Activated gamma-delta T cell treated with Interleukin-2 at 50 U/mL for 16 hours (primary cell): ENCODE data around the gene PAQR7.
A peak's percentile ranks its signal among the peaks of the same experiment; 100 is the strongest.
"Not testable (repeated sequence)": the region's sequence is repeated elsewhere in the genome, so short reads cannot be mapped to it uniquely, and the experiment has no call there.

Experiments
- DNase-seq: peaks from one replicate; pipeline ENCODE4 v3.0.0-alpha.2; 2020

PAQR7 gene

DNA sequence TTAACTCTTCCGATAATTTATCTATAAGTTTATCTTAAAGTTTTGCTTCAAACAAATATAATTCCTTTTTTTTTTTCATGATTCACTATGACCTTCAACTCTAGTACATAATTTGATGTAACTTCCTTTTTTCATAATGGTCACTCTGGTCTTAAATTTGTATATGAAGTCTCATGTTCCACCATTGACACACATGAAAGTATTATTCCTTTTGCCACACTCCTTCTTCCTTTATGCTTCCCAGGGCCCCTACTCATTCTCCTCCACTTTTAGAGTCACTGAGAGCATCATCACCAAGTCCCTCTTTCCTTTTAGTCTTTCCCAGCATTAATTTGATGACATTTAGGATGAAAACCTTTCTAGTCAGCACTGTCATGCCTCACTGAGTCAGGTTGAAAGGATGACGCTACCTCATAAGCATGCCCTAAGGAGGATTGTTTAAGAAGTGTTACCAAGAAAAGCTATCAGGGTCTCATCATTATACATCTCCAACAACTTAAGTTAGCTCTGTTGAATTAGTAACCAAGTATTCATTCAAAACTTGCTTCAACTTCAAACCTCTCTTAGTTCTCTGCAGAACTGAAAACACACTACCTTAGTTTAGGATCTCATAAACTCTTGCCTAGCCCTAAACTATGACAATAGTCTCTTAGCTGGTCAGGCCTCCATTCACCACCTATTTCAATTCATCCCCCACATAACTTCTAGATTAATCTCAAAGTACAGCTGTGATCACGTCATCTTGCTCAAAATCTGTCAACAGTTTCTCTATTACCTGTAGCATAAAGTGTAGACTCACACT is 30.8 kb downstream of the PAQR7 start:
- DNase-seq = no peak

DNA sequence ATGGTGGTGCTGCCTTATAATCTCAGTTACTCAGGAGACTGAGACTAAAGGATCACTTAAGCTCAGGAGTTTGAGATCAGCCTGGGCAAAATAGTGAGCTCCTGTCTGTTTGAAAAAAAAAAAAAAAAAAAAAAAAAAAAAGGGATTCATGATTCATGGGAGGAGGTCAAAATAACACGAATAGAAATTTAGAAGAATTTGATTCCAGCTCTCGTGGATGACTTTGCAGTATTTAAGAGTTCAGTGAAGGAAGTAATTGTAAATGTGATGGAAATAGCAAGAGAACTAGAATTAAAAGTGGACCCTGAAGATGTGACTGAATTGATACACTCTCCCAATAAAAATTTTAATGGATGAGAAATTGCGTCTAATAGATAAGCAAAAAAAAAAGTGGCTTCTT is 32.0 kb downstream of the PAQR7 start:
- DNase-seq = no peak

DNA sequence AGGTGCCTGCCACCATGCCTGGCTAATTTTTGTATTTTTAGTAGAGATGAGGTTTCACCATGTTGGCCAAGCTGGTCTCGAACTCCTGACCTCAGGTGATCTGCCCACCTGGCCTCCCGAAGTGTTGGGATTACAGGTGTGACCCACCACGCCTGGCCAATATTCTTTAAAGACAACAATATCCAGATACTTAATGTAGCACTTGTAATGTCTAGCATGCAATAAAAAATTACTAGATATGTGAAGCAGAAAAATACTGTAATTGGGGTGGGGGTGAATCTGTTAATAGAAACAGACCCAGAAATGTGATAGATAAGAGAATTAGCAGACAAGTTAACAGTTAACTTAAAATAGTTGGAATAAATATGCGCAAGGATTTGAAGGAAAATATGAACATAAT is 35.7 kb downstream of the PAQR7 start:
- DNase-seq = not testable (repeated sequence)

DNA sequence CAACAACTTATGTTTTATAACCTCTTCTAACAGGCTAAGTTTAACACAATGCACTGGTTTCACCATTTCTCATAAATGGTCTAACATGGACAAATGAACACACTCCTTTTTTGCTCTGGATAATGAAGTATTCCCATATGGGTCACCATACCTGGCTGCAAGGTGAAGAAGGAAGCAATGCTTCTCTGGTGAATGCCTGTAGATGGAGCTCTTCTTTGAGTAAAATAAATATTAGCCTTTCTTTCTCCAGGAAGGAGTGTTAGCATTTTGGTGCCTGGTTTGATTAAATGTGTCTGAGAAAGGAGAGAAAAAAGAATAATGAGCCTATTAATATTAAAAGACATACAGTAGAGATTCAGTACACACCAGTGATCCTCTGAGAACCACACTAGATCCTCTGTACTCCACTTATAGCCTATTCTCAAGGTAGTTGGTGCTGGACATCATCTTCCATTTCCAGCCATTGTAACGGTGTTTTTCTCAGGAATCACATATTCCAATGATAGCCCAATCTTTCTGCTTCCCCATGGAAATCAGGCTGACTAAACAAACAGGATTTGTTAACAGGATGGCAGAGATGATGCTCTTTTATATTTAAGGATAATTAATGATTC is 38.1 kb downstream of the PAQR7 start:
- no peak for DNase-seq

GRCh38 chr1:25836695-25837094 is 38.8 kb downstream of the PAQR7 start:
- DNase-seq = no peak

- no peak for DNase-seq
Observed at GRCh38 chr1:25834894-25835293, 40.6 kb downstream of the PAQR7 start.

GRCh38 chr1:25833158-25833557 is 42.4 kb downstream of the PAQR7 start:
- DNase-seq = no peak

- DNase-seq = no peak
Observed at GRCh38 chr1:25832336-25833037, 43.0 kb downstream of the PAQR7 start.

DNA sequence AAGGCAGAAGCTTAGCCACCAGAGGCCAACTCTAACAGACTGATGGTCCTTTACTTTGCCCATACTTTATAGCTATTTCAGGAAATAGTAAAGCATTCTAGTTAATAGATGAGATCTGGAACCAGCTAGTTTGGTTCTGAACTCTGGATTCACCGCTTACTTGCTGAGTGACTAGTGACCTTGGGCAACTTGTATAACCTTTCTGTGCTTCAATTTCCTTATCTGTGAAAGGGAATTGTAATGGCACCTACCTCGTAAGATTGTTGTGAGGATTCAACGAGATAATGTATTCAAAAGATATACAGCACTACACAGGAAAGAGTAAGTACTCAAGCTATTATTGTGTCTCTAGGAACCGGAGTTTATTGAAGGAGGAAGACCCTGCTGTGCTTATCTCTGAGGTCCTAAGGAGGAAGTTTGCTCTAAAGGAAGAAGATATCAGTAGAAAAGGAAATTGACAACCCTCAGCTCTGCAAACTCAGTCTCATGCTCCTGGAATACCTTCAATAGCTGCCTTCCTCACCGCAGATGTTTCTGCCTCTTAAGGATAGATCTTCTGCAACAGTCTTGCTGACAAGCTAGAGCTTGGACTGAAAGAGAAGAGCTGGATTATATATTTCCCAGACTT is 43.8 kb downstream of the PAQR7 start:
- no peak for DNase-seq

DNA sequence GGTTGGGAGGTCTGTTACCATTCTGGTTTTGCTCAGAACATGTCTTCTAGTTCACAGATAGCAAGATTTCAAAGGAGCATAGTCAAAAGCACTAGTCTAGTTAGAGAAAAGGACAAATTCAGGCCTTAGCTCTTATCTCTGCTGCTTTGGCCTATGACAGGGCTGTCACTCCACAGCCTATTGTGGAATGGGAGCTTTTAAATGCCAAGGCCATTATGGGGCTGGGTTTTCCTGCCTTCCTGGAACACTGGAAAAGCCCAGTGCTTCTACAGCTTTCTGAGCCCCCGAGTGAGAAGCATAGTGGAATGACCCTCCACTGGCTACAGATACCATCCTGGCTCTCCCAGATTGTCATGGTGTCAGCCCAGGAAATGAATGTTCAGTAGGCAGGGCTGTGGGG is 46.5 kb downstream of the PAQR7 start:
- no peak for DNase-seq

- no peak for DNase-seq
Observed at GRCh38 chr1:25828491-25828890, 47.0 kb downstream of the PAQR7 start.

DNA sequence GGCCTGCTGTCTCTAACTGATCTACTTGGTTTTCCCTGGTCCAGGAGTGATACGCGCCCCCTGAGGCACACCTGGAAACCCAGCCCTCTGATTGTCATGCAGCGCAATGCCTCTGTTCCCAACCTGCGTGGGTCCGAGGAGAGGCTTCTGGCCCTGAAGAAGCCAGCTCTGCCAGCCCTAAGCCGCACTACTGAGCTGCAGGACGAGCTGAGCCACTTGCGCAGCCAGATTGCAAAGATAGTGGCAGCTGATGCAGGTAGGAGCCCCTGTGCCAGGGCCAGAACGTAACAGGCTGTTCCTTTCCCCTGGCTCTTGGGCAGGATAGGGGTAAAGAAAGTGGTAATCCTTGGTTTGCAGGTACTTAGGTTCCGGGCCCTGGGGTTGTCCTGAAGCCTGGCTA is 48.9 kb downstream of the PAQR7 start:
- DNase-seq = no peak

- no peak for DNase-seq
Observed at GRCh38 chr1:25825605-25826004, 49.9 kb downstream of the PAQR7 start.

GRCh38 chr1:25821630-25822091 is 53.8 kb downstream of the PAQR7 start:
- DNase-seq = no peak

- no peak for DNase-seq
Observed at GRCh38 chr1:25821112-25821476, 54.4 kb downstream of the PAQR7 start.

DNA sequence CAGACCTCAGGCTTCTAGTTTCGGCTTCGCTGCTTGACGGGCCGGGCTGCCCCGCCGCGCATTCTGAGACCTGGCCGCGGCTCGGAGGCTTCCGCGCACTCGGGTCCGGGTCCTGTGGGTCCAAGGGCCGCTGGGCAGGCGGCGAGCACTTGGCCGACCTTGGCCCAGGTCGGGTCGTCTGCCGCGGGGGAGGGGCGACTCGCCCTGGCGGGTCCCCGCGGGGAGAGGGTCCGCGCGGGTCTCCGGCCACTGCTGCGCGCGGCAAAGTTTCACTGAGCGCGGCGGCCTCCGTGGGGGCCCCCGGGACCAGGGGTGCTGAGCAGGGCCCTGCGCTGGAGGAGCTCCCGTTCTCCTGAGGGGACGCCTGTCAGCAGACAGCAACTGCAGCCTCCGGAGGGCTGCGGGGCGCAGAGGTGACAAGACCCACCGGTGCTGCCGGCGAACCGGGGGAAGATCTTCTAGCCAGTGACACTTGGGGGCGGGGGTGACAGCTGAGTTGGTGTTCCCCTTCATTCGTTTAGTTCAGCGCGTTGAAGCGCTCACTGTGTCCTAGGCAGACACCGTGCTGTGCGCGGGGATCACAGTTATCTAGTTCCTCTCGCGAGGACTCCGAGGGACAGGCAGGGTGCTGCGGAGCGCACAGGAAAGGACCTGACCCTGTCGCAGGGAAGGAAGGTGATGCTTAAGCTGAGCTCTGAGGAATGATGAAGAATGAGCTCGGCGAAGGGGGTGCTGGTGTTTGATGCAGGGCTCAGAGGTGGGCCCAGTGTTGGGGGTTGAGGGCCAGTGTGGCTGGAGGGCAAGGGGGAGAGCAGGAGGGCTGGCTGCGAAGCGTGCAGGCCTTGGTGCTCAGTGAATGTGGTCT is 55.0 kb downstream of the PAQR7 start:
- DNase-seq = peak; percentile 65

GRCh38 chr1:25819491-25820246 is 55.8 kb downstream of the PAQR7 start, which contains the start of gene MTFR1L:
MTFR1L (plus strand) TSS chr1:25819954; CDS start chr1:25823105, 3,151 bp downstream.
- DNase-seq = peak; percentile 93

- DNase-seq = no peak
Observed at GRCh38 chr1:25818569-25818968, 56.9 kb downstream of the PAQR7 start.

GRCh38 chr1:25817840-25818501 is 57.5 kb downstream of the PAQR7 start:
- DNase-seq = no peak

DNA sequence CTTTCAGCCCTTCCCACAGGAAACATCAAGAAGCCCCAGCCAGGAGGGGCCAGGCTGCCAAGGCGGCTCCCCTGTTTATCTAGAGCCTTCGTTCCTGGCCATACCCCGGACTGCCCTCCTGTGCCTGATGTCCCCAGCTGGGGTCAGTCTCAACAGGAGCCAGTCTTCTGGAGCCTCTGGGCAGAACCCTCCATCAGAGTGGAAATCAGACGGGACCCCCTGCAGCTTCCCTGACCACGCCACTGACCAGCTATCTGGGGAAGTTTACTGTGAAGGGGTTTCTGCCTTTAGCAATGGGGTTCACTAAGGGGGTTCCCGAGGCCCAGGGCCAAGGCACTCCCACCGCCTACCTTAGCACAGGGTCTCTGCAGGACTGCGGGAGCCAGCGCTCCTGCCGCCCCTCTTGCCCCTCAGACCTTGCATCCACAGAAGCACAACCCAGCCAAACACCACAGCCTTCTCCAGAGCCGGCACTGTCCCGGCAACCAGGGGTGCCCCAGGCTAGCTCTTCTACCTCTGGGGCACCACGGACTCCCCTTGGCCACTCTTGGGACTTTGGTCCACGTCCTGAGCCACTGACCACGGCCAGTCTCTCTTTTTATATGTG is 59.3 kb downstream of the PAQR7 start:
- DNase-seq = no peak
